ENCODE data around the gene SPAG5. TPM values are rescaled to one million over a fixed set of nuclear protein-coding genes. Genes with fewer than 3 reads are reported as not detected.
A peak's percentile ranks its signal among the peaks of the same experiment; 100 is the strongest.

The SPAG5 gene
- total RNA-seq, 3 donors from 2014 or later = 3.3 to 5.8 (median 4.1) TPM

DNA sequence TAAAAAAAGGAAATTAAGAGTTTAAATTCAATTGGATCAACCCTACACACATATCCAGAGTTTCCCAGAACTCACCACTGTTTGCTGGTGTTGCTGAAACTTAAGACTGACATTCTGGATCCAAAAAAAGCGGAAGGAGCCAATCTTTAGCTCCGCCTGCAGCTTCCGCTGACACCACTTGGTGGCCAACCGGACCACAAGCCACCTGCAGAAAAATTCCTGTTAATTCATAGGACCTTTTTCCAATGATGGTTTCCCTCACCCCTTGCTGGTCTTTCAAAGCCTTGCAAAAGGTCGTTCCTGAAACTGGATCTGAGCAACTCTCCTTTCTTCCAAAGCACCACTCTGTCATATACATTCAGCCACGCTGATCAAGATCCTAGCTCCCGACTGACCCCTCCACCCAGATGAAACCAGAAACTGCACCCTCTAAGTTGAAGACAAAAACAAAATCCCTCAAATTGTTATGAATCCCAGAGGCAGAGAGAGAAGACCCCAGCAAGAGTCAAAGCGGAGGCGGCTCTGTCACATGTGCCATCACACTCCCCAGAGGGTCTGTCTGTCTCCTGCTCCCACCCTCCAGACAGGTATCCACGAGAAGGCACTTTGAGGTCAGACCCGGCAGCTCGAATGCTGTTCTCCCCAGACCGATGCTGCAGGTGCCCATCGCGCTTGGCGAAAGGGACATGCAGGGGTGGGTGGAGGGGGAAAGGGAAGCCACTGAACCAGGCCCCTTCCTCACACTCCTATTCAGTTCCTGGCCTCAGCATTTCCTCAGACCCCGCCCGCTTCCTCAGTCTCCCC, 45.4 kb upstream of the SPAG5 start:
- no peak for DNase-seq (ENCODE audit: low spot score in 2 of 2)

DNA sequence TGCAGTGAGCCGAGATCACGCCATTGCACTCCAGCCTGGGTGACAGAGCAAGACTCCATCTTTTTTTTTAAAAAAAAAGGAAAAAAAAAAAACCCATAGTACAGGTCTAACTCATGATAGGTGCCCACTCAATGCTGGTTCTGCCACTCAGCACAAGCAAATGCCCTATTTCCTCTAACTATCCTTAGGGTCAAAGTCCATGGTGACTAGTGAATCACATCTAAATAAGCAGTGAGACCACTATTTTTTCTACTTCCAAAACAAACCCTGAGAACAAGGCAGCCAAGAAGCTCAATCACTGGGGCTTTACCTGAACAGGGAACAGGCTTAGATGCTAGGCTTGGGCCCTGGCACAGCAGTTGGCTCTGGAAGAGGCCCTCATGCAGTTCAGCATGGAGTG, 42.8 kb upstream of the SPAG5 start:
- peaks cover 0 to 12% of the 10 kb centered on the region in 2 donors for H3K4me1 ChIP-seq
- H3K36me3 ChIP-seq = peaks cover 17% of the 10 kb centered on the region
- no peaks in the 10 kb centered on the region for H3K27me3 ChIP-seq
- H3K4me3 ChIP-seq = no peak overlapping the region
- no peak for DNase-seq (ENCODE audit: low spot score in 2 of 2)
- H3K9me3 ChIP-seq = no peaks in the 10 kb centered on the region
- intact Hi-C loops (cut with DNase I; ENCODE audit: low total_unique reads) = no loop called here
- TF ChIP-seq POLR2A (IDR thresholded peaks at IDR 0.05) = no peak
- TF ChIP-seq POLR2AphosphoS5 (IDR thresholded peaks at IDR 0.05) = no peak
- TF ChIP-seq, protein P1, sequence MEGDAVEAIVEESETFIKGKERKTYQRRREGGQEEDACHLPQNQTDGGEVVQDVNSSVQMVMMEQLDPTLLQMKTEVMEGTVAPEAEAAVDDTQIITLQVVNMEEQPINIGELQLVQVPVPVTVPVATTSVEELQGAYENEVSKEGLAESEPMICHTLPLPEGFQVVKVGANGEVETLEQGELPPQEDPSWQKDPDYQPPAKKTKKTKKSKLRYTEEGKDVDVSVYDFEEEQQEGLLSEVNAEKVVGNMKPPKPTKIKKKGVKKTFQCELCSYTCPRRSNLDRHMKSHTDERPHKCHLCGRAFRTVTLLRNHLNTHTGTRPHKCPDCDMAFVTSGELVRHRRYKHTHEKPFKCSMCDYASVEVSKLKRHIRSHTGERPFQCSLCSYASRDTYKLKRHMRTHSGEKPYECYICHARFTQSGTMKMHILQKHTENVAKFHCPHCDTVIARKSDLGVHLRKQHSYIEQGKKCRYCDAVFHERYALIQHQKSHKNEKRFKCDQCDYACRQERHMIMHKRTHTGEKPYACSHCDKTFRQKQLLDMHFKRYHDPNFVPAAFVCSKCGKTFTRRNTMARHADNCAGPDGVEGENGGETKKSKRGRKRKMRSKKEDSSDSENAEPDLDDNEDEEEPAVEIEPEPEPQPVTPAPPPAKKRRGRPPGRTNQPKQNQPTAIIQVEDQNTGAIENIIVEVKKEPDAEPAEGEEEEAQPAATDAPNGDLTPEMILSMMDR (IDR thresholded peaks at IDR 0.05) = no peak
- H3K27ac ChIP-seq = no peak overlapping the region

More for the DNA sequence above, 45.4 kb upstream of the SPAG5 start:
- TF ChIP-seq, protein P1 (IDR thresholded peaks at IDR 0.05) = peak; percentile 42 to 53 (median 47)
- no peak for TF ChIP-seq POLR2AphosphoS5 (IDR thresholded peaks at IDR 0.05)
- TF ChIP-seq POLR2A (IDR thresholded peaks at IDR 0.05) = no peak
- Histone ChIP-seq H3K27me3 (no peaks in the 10 kb centered on the region), H3K9me3 (no peaks in the 10 kb centered on the region), H3K36me3 (no peaks in the 10 kb centered on the region), H3K4me1 (peaks cover 0 to 13% of the 10 kb centered on the region in 2 donors), H3K27ac (peak overlapping the region; percentile 93 to 95), H3K4me3 (peak overlapping the region; percentile 87 to 97 (median 97))
- intact Hi-C loops (cut with DNase I; ENCODE audit: low total_unique reads) = no loop called here

DNA sequence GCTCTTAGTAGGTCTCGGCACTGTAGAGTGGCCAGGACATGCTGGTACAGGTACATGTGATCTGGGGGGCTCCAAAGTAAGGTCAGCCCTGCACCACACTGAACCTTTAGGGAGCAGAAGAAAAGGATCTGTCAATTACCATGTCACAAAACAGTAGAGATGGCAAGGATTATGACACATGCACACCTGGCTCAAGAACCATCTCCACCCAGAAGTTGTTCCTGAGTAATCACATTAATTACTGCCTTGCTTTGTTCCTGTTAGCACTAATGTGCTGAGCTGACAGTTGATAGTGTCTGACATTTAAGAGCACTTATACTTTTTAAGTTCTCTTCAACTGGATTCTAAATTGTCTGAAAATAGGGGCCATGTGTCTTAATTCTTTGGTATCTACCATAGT, 36.7 kb upstream of the SPAG5 start:
- no peak overlapping the region for H3K27ac ChIP-seq
- H3K9me3 ChIP-seq = no peaks in the 10 kb centered on the region
- no peak for DNase-seq (ENCODE audit: low spot score in 2 of 2)
- peaks cover 30% of the 10 kb centered on the region for H3K36me3 ChIP-seq
- H3K4me1 ChIP-seq = no peaks in the 10 kb centered on the region
- intact Hi-C loops (cut with DNase I; ENCODE audit: low total_unique reads) = no loop called here
- TF ChIP-seq POLR2AphosphoS5 (IDR thresholded peaks at IDR 0.05) (no peak), POLR2A (IDR thresholded peaks at IDR 0.05) (no peak)
- TF ChIP-seq, protein P1 (IDR thresholded peaks at IDR 0.05) = no peak
- H3K27me3 ChIP-seq = no peaks in the 10 kb centered on the region
- no peak overlapping the region for H3K4me3 ChIP-seq

DNA sequence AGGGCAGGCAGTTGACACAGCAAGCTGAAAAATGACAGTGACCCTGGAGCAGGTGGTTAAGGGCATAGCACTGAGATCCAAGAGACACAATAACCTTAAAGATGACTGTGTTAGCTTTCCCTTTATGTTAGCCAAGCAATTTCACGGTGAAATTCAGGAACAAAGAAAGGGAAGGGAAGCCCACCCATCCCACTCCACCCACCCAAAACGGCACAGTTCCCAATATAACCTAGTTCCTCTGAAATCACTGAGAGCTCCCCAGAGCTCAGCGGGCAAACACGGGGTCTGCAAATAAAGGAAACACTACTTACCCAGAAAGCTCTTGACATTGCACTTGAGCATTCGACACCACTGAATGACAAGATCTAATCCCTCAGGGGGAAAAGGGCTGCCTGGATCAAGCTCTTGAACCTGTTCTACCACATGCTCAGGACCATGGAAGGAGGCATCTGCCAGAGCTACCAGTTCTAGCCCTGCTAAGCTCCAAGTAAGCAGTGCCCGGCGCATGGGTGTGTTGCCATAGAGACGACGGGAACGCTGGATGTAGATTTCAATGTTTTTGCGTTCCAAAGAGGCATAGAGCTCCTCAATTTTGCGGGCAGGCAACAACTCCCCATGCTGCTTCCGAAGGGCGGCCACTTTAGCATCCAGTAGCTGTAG, 35.5 kb upstream of the SPAG5 start:
- Histone ChIP-seq H3K36me3 (peaks cover 30% of the 10 kb centered on the region), H3K27me3 (no peaks in the 10 kb centered on the region), H3K9me3 (no peaks in the 10 kb centered on the region), H3K4me3 (no peak overlapping the region), H3K4me1 (no peaks in the 10 kb centered on the region), H3K27ac (no peak overlapping the region)
- intact Hi-C loops (cut with DNase I; ENCODE audit: low total_unique reads) = loop anchor here (5.0 kb wide), 1 partner anchor 607 kb away; no protein-coding TSS in a partner anchor
- TF ChIP-seq POLR2AphosphoS5 (IDR thresholded peaks at IDR 0.05) = no peak
- TF ChIP-seq, protein P1 (IDR thresholded peaks at IDR 0.05) = no peak
- TF ChIP-seq POLR2A (IDR thresholded peaks at IDR 0.05) = no peak
- peak in 1 of 2 donors; percentile 65 for DNase-seq (ENCODE audit: low spot score in 2 of 2)

DNA sequence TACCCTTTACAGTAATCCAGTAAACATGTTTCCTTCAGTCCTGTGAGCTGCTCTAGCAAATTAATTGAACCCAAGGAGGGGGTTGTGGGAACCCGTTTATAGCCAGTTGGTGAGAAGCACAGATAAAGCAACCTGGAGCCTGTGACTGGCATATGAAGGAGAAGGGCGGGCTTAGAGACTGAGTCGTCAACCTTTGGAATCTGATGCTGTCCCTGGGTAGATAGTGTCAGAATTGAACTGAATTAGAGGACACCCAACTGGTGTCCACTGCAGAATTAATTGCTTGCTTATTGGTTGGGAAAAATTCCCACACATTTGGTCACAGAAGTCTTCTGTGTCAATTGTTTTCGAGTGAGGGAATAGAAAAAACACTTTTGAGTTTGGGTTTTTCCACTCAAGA, 28.0 kb upstream of the SPAG5 start:
- H3K4me1 ChIP-seq = no peaks in the 10 kb centered on the region
- H3K4me3 ChIP-seq = no peak overlapping the region
- H3K27ac ChIP-seq = no peak overlapping the region
- H3K9me3 ChIP-seq = no peaks in the 10 kb centered on the region
- H3K36me3 ChIP-seq = peaks cover 28% of the 10 kb centered on the region
- TF ChIP-seq POLR2A (IDR thresholded peaks at IDR 0.05) (no peak), POLR2AphosphoS5 (IDR thresholded peaks at IDR 0.05) (no peak)
- TF ChIP-seq, protein P1 (IDR thresholded peaks at IDR 0.05) = no peak
- DNase-seq (ENCODE audit: low spot score in 2 of 2) = no peak
- H3K27me3 ChIP-seq = no peaks in the 10 kb centered on the region
- intact Hi-C loops (cut with DNase I; ENCODE audit: low total_unique reads) = no loop called here
